T-cell (primary cell): Measurements from ENCODE around the gene VPS26B. TPM values are rescaled to one million over a fixed set of nuclear protein-coding genes. Genes with fewer than 3 reads are reported as not detected.

ENCODE experiments used
- ATAC-seq, 4 experiments: fragments of 200-7000 bp in 3 of 4; fragments of 150-1000 bp in 1 of 4; cut with Tn5 transposase; replicated peaks in 1 of 4; 1 replicate in 3 of 4; 2 replicates in 1 of 4; pipeline ENCODE4 v1.10.0; 2021; ENCODE audit warnings: moderate library complexity in 3 of 4, mild to moderate bottlenecking in 2 of 4, moderate number of reproducible peaks in 1 of 4
- CTCF ChIA-PET, 2 donors: fragments of 300-600 bp; sonication (Branson Sonifier 250); formaldehyde crosslinking; loops; one replicate each; lab custom pipeline; 2022; ENCODE audit warnings: antibody characterized with exemption in 2 of 2; lab: Charles Lee
- POLR2A ChIA-PET, 2 donors: fragments of 300-600 bp; sonication (Branson Sonifier 250); formaldehyde crosslinking; loops; one replicate each; lab custom pipeline; 2022; ENCODE audit warnings: antibody characterized with exemption in 2 of 2; lab: Charles Lee
- DNase-seq, 35 experiments: peaks; one replicate each; pipeline versions ENCODE4 v3.0.0 to v3.0.0-alpha.2; 2013 to 2023
- H3K27ac ChIP-seq: one replicate; pipeline ENCODE4 v1.5.1; 2013; ENCODE audit warnings: low read length
- H3K27me3 ChIP-seq, 2 experiments: replicated peaks in 1 of 2; 1 replicate in 1 of 2; 2 replicates in 1 of 2; pipeline versions ENCODE4 v1.6.1 to v1.7.0; 2013; ENCODE audit warnings: low read length in 1 of 2, mixed read lengths in 1 of 2; ENCODE audit not compliant: control insufficient read depth in 2 of 2, insufficient read depth in 2 of 2; ENCODE audit errors: extremely low read depth in 1 of 2
- H3K36me3 ChIP-seq, 2 donors: 1 replicate in 1 of 2; 2 replicates in 1 of 2; pipeline versions ENCODE4 v1.6.1 to v1.7.0; 2013; ENCODE audit warnings: low read length in 1 of 2; ENCODE audit not compliant: control insufficient read depth in 2 of 2, insufficient read depth in 1 of 2; ENCODE audit errors: extremely low read depth in 1 of 2
- H3K4me1 ChIP-seq, 2 experiments: 1 replicate in 1 of 2; 2 replicates in 1 of 2; pipeline versions ENCODE4 v1.6.1 to v1.7.0; 2013; ENCODE audit warnings: low read length in 2 of 2, mixed read lengths in 1 of 2; ENCODE audit not compliant: insufficient read depth in 2 of 2, control insufficient read depth in 1 of 2; ENCODE audit errors: extremely low read depth in 1 of 2
- H3K4me3 ChIP-seq, 2 donors: 1 replicate in 1 of 2; 2 replicates in 1 of 2; pipeline versions ENCODE4 v1.5.1 to v1.7.0; 2013; ENCODE audit warnings: mild to moderate bottlenecking in 2 of 2, low read length in 1 of 2, moderate library complexity in 1 of 2; ENCODE audit not compliant: control insufficient read depth in 1 of 2; ENCODE audit errors: extremely low read depth in 1 of 2
- H3K9me3 ChIP-seq: 2 replicates; pipeline ENCODE4 v1.7.0; 2013
- H3K27ac Mint-ChIP-seq, 2 donors: one replicate each; pipeline ENCODE4 v1.8.0; 2020 to 2021; ENCODE audit warnings: mild to moderate bottlenecking in 2 of 2, mixed read lengths in 2 of 2
- H3K27me3 Mint-ChIP-seq, 2 donors: one replicate each; pipeline ENCODE4 v1.8.0; 2021 to 2022; ENCODE audit warnings: mixed read lengths in 2 of 2
- H3K36me3 Mint-ChIP-seq: one replicate; pipeline ENCODE4 v1.8.0; 2021; ENCODE audit warnings: mixed read lengths
- H3K4me1 Mint-ChIP-seq, 3 donors: one replicate each; pipeline ENCODE4 v1.8.0; 2020 to 2022; ENCODE audit warnings: mixed read lengths in 3 of 3, mild to moderate bottlenecking in 1 of 3
- H3K4me3 Mint-ChIP-seq, 3 donors: one replicate each; pipeline ENCODE4 v1.8.0; 2020 to 2022; ENCODE audit warnings: mild to moderate bottlenecking in 3 of 3, mixed read lengths in 3 of 3, moderate library complexity in 3 of 3
- H3K9me3 Mint-ChIP-seq, 3 donors: one replicate each; pipeline ENCODE4 v1.8.0; 2020 to 2022; ENCODE audit warnings: mixed read lengths in 3 of 3
- WGBS: methylation state at CpG from one replicate; pipeline ENCODE4 v1.1.5; 2013; ENCODE audit warnings: missing lambda C conversion rate; ENCODE audit not compliant: insufficient coverage; 5-methylcytosine and 5-hydroxymethylcytosine counted together
- total RNA-seq, 35 experiments: library from RNA in 6 of 35; stranded (reverse) in 6 of 35; fragments of 120-200 nt in 1 of 35; gene quantifications; one replicate each; pipeline versions ENCODE4 v1.2.1 to v1.2.4 and lab custom pipeline; 2013 to 2026

Gene VPS26B
- total RNA-seq, 5 donors from 2014 or later (not counting 1 experiment from before 2014, with no cell fraction given), result 60.3 to 65.1 (median 62.7) TPM

GRCh38 chr11:134196756-134197155 lies 27.7 kb upstream of the VPS26B start:
- Mint-ChIP-seq H3K27me3 (no peaks in the 10 kb centered on the region), H3K36me3 (peaks cover 59% of the 10 kb centered on the region), H3K4me3 (peak overlapping the region in 1 of 3 donors; percentile 59), H3K4me1 (peaks cover 0 to 13% (median 6%) of the 10 kb centered on the region in 3 donors), H3K9me3 (no peaks in the 10 kb centered on the region), H3K27ac (peak overlapping the region; percentile 84 to 92)
- Histone ChIP-seq H3K4me1 (no peaks in the 10 kb centered on the region), H3K27ac (no peak overlapping the region), H3K27me3 (no peaks in the 10 kb centered on the region), H3K36me3 (peaks cover 15 to 42% of the 10 kb centered on the region in 2 donors), H3K9me3 (no peaks in the 10 kb centered on the region), H3K4me3 (no peak overlapping the region)
- DNase-seq (peak in 10 of 35 experiments; percentile 4 to 27 (median 10)), ATAC-seq (peak in 3 of 4 experiments; percentile 54 to 73 (median 71))
- 100% methylated on average over 1 of the region's 4 CpGs for WGBS
- POLR2A ChIA-PET, result interaction anchor here in 1 of 2 donors (0.6 kb wide), 1 partner anchor 29 kb away, joined by 3 read pairs; no protein-coding TSS in a partner anchor
- CTCF ChIA-PET, result interaction anchor here in 1 of 2 donors (0.7 to 0.8 kb wide), 2 partner anchors 8 to 15 kb away, joined by 3 to 5 read pairs; no protein-coding TSS in a partner anchor

GRCh38 chr11:134199531-134199930 lies 24.9 kb upstream of the VPS26B start:
- Histone ChIP-seq H3K27me3 (no peaks in the 10 kb centered on the region), H3K36me3 (peaks cover 0 to 42% of the 10 kb centered on the region in 2 donors), H3K4me1 (no peaks in the 10 kb centered on the region), H3K9me3 (no peaks in the 10 kb centered on the region), H3K4me3 (no peak overlapping the region), H3K27ac (no peak overlapping the region)
- Mint-ChIP-seq H3K27me3 (no peaks in the 10 kb centered on the region), H3K27ac (no peak overlapping the region), H3K36me3 (peaks cover 65% of the 10 kb centered on the region), H3K4me3 (no peak overlapping the region), H3K4me1 (peaks cover 0 to 13% (median 6%) of the 10 kb centered on the region in 3 donors), H3K9me3 (no peaks in the 10 kb centered on the region)
- DNase-seq (no peak), ATAC-seq (no peak)
- CTCF ChIA-PET, result no interaction called here
- no CpG with 5 or more reads among the region's 9 CpGs for WGBS
- POLR2A ChIA-PET, result interaction anchor here in 1 of 2 donors (0.6 kb wide), 1 partner anchor 39 kb away, joined by 3 read pairs; no protein-coding TSS in a partner anchor

- H3K36me3 Mint-ChIP-seq, result peaks cover 71% of the 10 kb centered on the region
- no peaks in the 10 kb centered on the region for H3K27me3 Mint-ChIP-seq
- POLR2A ChIA-PET, result no interaction called here
Measured at GRCh38 chr11:134200688-134201087, 23.8 kb upstream of the VPS26B start.

GRCh38 chr11:134202661-134203060 lies 21.8 kb upstream of the VPS26B start:
- Histone ChIP-seq H3K27me3 (no peaks in the 10 kb centered on the region), H3K36me3 (peaks cover 0 to 53% of the 10 kb centered on the region in 2 donors), H3K9me3 (no peaks in the 10 kb centered on the region), H3K4me1 (no peaks in the 10 kb centered on the region), H3K4me3 (no peak overlapping the region), H3K27ac (no peak overlapping the region)
- Mint-ChIP-seq H3K4me3 (no peak overlapping the region), H3K36me3 (peaks cover 69% of the 10 kb centered on the region), H3K27ac (no peak overlapping the region), H3K9me3 (no peaks in the 10 kb centered on the region), H3K27me3 (no peaks in the 10 kb centered on the region), H3K4me1 (peaks cover 0 to 6% (median 5%) of the 10 kb centered on the region in 3 donors)
- ChIA-PET CTCF (no interaction called here), POLR2A (no interaction called here)
- no peak for DNase-seq
- no CpG with 5 or more reads among the region's 4 CpGs for WGBS
- ATAC-seq, result no peak

More at GRCh38 chr11:134200688-134201087, 23.8 kb upstream of the VPS26B start:
- Histone ChIP-seq H3K36me3 (peaks cover 0 to 45% of the 10 kb centered on the region in 2 donors), H3K27ac (no peak overlapping the region), H3K9me3 (no peaks in the 10 kb centered on the region), H3K4me1 (no peaks in the 10 kb centered on the region), H3K27me3 (no peaks in the 10 kb centered on the region), H3K4me3 (no peak overlapping the region)
- DNase-seq (no peak), ATAC-seq (no peak)
- Mint-ChIP-seq H3K4me1 (peaks cover 0 to 13% (median 6%) of the 10 kb centered on the region in 3 donors), H3K27ac (no peak overlapping the region), H3K9me3 (no peaks in the 10 kb centered on the region), H3K4me3 (no peak overlapping the region)
- CTCF ChIA-PET, result interaction anchor here in 1 of 2 donors (0.9 kb wide), 1 partner anchor 78 kb away, joined by 3 read pairs; no protein-coding TSS in a partner anchor
- WGBS, result 100% methylated on average over 1 of the region's 6 CpGs

GRCh38 chr11:134205729-134206128 lies 18.7 kb upstream of the VPS26B start:
- POLR2A ChIA-PET, result interaction anchor here in 1 of 2 donors (1.0 kb wide), 1 partner anchor 18 kb away, joined by 6 read pairs; the partner anchor contains the start of gene NCAPD3
- Mint-ChIP-seq H3K9me3 (no peaks in the 10 kb centered on the region), H3K27ac (no peak overlapping the region), H3K4me3 (no peak overlapping the region), H3K27me3 (no peaks in the 10 kb centered on the region), H3K4me1 (no peaks in the 10 kb centered on the region), H3K36me3 (peaks cover 66% of the 10 kb centered on the region)
- Histone ChIP-seq H3K9me3 (no peaks in the 10 kb centered on the region), H3K27me3 (no peaks in the 10 kb centered on the region), H3K4me1 (no peaks in the 10 kb centered on the region), H3K4me3 (no peak overlapping the region), H3K36me3 (peaks cover 2 to 64% of the 10 kb centered on the region in 2 donors), H3K27ac (no peak overlapping the region)
- CTCF ChIA-PET, result no interaction called here
- DNase-seq (no peak), ATAC-seq (no peak)
- no CpG with 5 or more reads among the region's 9 CpGs for WGBS

GRCh38 chr11:134206185-134206584 lies 18.3 kb upstream of the VPS26B start:
- no peak overlapping the region for H3K27ac ChIP-seq
- Mint-ChIP-seq H3K9me3 (no peaks in the 10 kb centered on the region), H3K4me1 (no peaks in the 10 kb centered on the region), H3K27ac (no peak overlapping the region), H3K27me3 (no peaks in the 10 kb centered on the region), H3K36me3 (peaks cover 67% of the 10 kb centered on the region), H3K4me3 (no peak overlapping the region)
- no peak for DNase-seq
- H3K27me3 ChIP-seq, result no peaks in the 10 kb centered on the region
- H3K36me3 ChIP-seq, result peaks cover 2 to 64% of the 10 kb centered on the region in 2 donors
- no peaks in the 10 kb centered on the region for H3K9me3 ChIP-seq
- CTCF ChIA-PET, result interaction anchor here in 1 of 2 donors (1.3 to 1.4 kb wide), 2 partner anchors 12 to 20 kb away, joined by 3 read pairs; no protein-coding TSS in a partner anchor
- H3K4me3 ChIP-seq, result no peak overlapping the region
- H3K4me1 ChIP-seq, result no peaks in the 10 kb centered on the region
- POLR2A ChIA-PET, result no interaction called here
- 92% methylated on average over 3 of the region's 5 CpGs for WGBS
- no peak for ATAC-seq
